Measurements from ENCODE around the gene STXBP5. TPM values are rescaled to one million over a fixed set of nuclear protein-coding genes. Genes with fewer than 3 reads are reported as not detected.

STXBP5 gene
- total and polyA plus RNA-seq, 2 of the 4 experiments (the other 2 are of a cell fraction) = 13.2 to 46.4 TPM

DNA sequence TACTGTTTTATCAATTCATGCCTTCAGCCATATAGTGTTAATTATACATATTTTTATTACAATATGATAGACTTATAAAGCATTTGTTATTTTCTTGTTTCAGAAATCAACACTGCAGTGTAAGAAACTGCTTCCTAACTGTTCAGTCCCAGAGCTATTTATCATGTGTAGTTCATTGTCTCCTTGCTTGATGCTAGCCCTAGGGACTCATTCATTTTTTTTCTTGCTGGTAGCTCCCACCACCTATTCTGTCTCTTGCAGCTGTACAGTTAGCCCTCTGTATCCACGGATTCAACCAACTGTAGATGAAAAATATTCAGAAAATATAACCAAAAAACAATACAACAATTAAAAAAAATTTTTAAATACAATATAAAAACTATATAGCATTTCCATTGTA, 121.3 kb downstream of the STXBP5 start:
- H3K27ac ChIP-seq (ENCODE audit: insufficient read depth, low read length) = no peak overlapping the region
- no peak for DNase-seq
- in situ Hi-C loops (cut with MboI; ENCODE audit: low sequenced_read_pairs) (no loop called here), dilution Hi-C loops (cut with HindIII; ENCODE audit: low sequenced_read_pairs, unreplicated experiment) (no loop called here), intact Hi-C loops (cut with micrococcal nuclease) (no loop called here)
- no peak overlapping the region for H4K8ac ChIP-seq (ENCODE audit: low read depth in 2 of 2, low read length in 2 of 2)
- H3K9me1 ChIP-seq (ENCODE audit: insufficient read depth, low read length) = peaks cover 3% of the 10 kb centered on the region; the same call in 1 of the 2 replicates
- ChIA-PET POLR2A (ENCODE audit: unreplicated experiment) (no interaction called here), CTCF (no interaction called here)
- no peak overlapping the region for H2BK15ac ChIP-seq (ENCODE audit: low read depth, low read length)
- H2BK120ac ChIP-seq (ENCODE audit: low read depth, low read length) = no peak overlapping the region
- no peak overlapping the region for H4K5ac ChIP-seq (ENCODE audit: low read depth, low read length)
- H2BK20ac ChIP-seq (ENCODE audit: low read depth, low read length) = no peak overlapping the region
- no CpG with 5 or more reads among the region's 1 CpG for WGBS, 2 experiments (ENCODE audit: extremely low coverage in 2 of 2, insufficient read length in 1 of 2)
- no peak overlapping the region for H3K9ac ChIP-seq (ENCODE audit: low read depth, low read length)
- H2AFZ ChIP-seq (replicated peaks; ENCODE audit: low read length, poor library complexity) = no peak overlapping the region
- no peaks in the 10 kb centered on the region for H3K9me3 ChIP-seq (ENCODE audit: control insufficient read depth, insufficient read depth, low read length)
- no peak overlapping the region for H3K18ac ChIP-seq (ENCODE audit: low read depth, low read length)
- H3K23ac ChIP-seq (ENCODE audit: low read depth, low read length) = no peak overlapping the region
- no peaks in the 10 kb centered on the region for H4K20me1 ChIP-seq (ENCODE audit: insufficient read depth, low read length)
- no peak overlapping the region for H2BK5ac ChIP-seq (ENCODE audit: low read depth, low read length, poor library complexity, severe bottlenecking)
- no peak overlapping the region for H3K4me3 ChIP-seq (ENCODE audit: insufficient read depth, low read depth, low read length)
- H3K27me3 ChIP-seq (ENCODE audit: control insufficient read depth, insufficient read depth, low read length) = no peaks in the 10 kb centered on the region
- H3K14ac ChIP-seq (replicated peaks; ENCODE audit: low read depth, low read length) = no peak overlapping the region
- TF ChIP-seq BHLHE40 (IDR thresholded peaks at IDR 0.05; ENCODE audit: low read depth, low read length) (no peak), MAFK (IDR thresholded peaks at IDR 0.05; ENCODE audit: low read depth, low read length) (no peak), RFX5 (IDR thresholded peaks at IDR 0.05; ENCODE audit: low read depth, low read length) (no peak), MXI1 (IDR thresholded peaks at IDR 0.05; ENCODE audit: borderline replicate concordance, low read depth, low read length) (no peak), NFE2L2 (IDR thresholded peaks at IDR 0.05; ENCODE audit: low read depth, low read length) (no peak), FOS (IDR thresholded peaks at IDR 0.05; ENCODE audit: low read depth, low read length) (no peak), RCOR1 (IDR thresholded peaks at IDR 0.05; ENCODE audit: insufficient replicate concordance, low read length) (no peak), RAD21 (IDR thresholded peaks at IDR 0.05; ENCODE audit: low read length) (no peak), MAZ (IDR thresholded peaks at IDR 0.05; ENCODE audit: borderline replicate concordance, low read depth, low read length) (no peak), CHD1 (IDR thresholded peaks at IDR 0.05; ENCODE audit: low read depth, low read length) (no peak), SMC3 (IDR thresholded peaks at IDR 0.05; ENCODE audit: low read depth, low read length) (no peak), POLR2A (IDR thresholded peaks at IDR 0.05; ENCODE audit: low read depth, low read length) (no peak), CEBPB (IDR thresholded peaks at IDR 0.05; ENCODE audit: low read depth, low read length) (no peak)
- TF ChIP-seq, protein P1, sequence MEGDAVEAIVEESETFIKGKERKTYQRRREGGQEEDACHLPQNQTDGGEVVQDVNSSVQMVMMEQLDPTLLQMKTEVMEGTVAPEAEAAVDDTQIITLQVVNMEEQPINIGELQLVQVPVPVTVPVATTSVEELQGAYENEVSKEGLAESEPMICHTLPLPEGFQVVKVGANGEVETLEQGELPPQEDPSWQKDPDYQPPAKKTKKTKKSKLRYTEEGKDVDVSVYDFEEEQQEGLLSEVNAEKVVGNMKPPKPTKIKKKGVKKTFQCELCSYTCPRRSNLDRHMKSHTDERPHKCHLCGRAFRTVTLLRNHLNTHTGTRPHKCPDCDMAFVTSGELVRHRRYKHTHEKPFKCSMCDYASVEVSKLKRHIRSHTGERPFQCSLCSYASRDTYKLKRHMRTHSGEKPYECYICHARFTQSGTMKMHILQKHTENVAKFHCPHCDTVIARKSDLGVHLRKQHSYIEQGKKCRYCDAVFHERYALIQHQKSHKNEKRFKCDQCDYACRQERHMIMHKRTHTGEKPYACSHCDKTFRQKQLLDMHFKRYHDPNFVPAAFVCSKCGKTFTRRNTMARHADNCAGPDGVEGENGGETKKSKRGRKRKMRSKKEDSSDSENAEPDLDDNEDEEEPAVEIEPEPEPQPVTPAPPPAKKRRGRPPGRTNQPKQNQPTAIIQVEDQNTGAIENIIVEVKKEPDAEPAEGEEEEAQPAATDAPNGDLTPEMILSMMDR (conservative IDR thresholded peaks at IDR 0.05; ENCODE audit: low read depth, low read length) = no peak; the same call in 1 of the 2 replicates
- TF ChIP-seq, protein P2, sequence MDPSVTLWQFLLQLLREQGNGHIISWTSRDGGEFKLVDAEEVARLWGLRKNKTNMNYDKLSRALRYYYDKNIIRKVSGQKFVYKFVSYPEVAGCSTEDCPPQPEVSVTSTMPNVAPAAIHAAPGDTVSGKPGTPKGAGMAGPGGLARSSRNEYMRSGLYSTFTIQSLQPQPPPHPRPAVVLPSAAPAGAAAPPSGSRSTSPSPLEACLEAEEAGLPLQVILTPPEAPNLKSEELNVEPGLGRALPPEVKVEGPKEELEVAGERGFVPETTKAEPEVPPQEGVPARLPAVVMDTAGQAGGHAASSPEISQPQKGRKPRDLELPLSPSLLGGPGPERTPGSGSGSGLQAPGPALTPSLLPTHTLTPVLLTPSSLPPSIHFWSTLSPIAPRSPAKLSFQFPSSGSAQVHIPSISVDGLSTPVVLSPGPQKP (IDR thresholded peaks at IDR 0.05; ENCODE audit: borderline replicate concordance, low read depth, low read length) = no peak
- TF ChIP-seq, protein P3, sequence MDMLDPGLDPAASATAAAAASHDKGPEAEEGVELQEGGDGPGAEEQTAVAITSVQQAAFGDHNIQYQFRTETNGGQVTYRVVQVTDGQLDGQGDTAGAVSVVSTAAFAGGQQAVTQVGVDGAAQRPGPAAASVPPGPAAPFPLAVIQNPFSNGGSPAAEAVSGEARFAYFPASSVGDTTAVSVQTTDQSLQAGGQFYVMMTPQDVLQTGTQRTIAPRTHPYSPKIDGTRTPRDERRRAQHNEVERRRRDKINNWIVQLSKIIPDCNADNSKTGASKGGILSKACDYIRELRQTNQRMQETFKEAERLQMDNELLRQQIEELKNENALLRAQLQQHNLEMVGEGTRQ (IDR thresholded peaks at IDR 0.05; ENCODE audit: low read depth, low read length) = no peak
- H2AK9ac ChIP-seq (replicated peaks; ENCODE audit: low read depth, low read length, poor library complexity) = no peak overlapping the region
- H4K91ac ChIP-seq (ENCODE audit: insufficient read depth, low read depth, low read length) = no peak overlapping the region
- H2AK5ac ChIP-seq (ENCODE audit: low read depth, low read length) = no peak overlapping the region
- ATAC-seq (ENCODE audit: low read depth) = no peak
- no TSS peak for BruUV-seq (replicated peaks)
- H3K56ac ChIP-seq (ENCODE audit: extremely low read depth, insufficient read depth, low read length) = no peak overlapping the region
- H3K79me1 ChIP-seq (ENCODE audit: low read depth in 1 of 2, low read length in 2 of 2) = peaks cover 5 to 7% of the 10 kb centered on the region in 2 experiments; a peak in 1 of 4 replicates
- H3K4me2 ChIP-seq (ENCODE audit: low read depth, low read length) = no peak overlapping the region
- H3K4ac ChIP-seq (ENCODE audit: low read depth, low read length) = no peak overlapping the region
- peaks cover 21% of the 10 kb centered on the region for H3K36me3 ChIP-seq (ENCODE audit: control insufficient read depth, insufficient read depth, low read length)
- peaks cover 2% of the 10 kb centered on the region; the same call in 1 of the 2 replicates for H3K4me1 ChIP-seq (ENCODE audit: control insufficient read depth, insufficient read depth, low read length)

Measured in IMR-90 (cell line).